ENCODE measurements around the gene MRPS30.
"Not testable (repeated sequence)": the region's sequence is repeated elsewhere in the genome, so short reads cannot be mapped to it uniquely, and the experiment has no call there.

The MRPS30 gene

DNA sequence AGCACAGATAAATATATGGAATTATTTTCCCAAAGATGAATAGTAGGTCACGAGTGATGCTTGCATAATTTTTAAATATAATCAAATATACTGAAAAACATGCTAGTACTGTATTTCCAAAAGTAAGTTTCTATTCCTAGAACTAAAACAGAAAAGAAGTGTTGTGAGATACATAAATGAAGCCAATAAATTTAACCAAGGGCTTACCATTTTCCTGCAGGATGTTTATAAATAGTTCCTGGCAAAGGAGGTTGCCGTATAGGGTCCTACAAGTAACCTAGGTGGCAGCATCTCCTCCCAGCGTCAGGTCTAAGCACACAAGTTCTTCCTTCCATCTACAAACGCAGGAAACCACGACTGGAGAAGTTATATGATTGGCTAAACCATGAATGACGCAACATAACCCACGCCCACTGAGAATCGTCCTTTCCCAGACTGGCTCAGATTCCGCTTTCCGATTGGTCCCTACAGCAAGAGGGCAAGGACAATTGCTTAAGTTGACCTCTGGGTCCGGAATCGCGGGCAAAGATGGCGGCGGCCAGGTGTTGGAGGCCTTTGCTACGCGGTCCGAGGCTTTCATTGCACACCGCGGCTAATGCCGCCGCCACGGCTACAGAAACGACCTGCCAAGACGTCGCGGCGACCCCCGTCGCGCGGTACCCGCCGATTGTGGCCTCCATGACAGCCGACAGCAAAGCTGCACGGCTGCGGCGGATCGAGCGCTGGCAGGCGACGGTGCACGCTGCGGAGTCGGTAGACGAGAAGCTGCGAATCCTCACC is at the start of gene MRPS30:
TSS of gene MRPS30 (plus strand) at position 513 of the 780 bp plus-strand sequence. CDS start at position 529, 16 bp downstream.
- peak within 1 kb of the TSS; percentile 98 for H3K4me3 ChIP-seq (ENCODE audit: low read depth, low read length)
- peak; percentile 96 for DNase-seq (ENCODE audit: low read depth)

DNA sequence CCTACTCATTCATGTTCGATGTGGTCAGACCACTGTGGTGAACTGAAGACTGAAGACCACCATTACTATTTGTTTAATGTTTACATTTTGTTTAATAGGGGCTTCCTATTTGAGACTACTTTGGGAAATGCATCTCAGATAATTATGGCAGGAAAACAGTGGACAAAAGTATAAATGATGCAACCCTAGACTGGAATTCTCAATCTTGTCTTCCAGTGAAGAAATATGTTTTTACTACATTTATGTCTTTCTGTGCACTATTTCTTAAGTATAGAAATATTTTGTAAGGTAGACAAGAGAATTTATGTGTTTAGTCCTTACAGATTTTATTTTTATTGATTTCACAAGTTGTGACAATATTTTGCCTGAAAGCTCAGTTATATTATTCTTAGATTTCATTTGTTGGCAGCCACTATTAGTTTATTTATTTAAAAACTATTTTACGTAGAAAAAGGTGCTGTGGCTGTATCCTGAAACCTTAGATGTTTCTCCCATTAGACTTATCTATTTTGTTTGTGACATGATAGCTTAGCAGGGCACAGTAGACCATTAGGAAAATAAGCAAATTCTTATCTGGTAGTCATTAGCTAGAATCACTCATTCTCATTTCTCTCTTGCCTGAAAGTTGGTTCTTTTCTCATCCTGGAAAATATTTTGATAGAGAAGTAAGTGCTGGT is 39.4 kb upstream of the MRPS30 start:
- DNase-seq (ENCODE audit: low read depth), result no peak
- H3K4me3 ChIP-seq (ENCODE audit: low read depth, low read length), result no peak overlapping the region

DNA sequence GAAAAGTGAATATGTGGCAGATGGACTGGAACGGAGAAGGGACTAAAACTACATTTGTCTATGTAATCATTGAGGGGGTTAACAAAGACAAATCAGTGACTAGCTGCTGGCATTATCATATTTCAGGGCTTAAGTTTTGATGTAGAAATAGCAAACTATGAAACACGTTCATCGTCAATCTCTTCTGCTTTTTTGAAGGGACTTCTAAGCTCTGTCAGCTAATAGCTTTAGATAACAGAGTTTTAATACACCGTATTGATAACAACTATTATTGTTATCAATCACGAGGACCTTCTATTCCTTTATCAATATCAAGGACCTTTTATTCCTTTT is 38.9 kb upstream of the MRPS30 start:
- no peak for DNase-seq (ENCODE audit: low read depth)
- no peak overlapping the region for H3K4me3 ChIP-seq (ENCODE audit: low read depth, low read length)

DNA sequence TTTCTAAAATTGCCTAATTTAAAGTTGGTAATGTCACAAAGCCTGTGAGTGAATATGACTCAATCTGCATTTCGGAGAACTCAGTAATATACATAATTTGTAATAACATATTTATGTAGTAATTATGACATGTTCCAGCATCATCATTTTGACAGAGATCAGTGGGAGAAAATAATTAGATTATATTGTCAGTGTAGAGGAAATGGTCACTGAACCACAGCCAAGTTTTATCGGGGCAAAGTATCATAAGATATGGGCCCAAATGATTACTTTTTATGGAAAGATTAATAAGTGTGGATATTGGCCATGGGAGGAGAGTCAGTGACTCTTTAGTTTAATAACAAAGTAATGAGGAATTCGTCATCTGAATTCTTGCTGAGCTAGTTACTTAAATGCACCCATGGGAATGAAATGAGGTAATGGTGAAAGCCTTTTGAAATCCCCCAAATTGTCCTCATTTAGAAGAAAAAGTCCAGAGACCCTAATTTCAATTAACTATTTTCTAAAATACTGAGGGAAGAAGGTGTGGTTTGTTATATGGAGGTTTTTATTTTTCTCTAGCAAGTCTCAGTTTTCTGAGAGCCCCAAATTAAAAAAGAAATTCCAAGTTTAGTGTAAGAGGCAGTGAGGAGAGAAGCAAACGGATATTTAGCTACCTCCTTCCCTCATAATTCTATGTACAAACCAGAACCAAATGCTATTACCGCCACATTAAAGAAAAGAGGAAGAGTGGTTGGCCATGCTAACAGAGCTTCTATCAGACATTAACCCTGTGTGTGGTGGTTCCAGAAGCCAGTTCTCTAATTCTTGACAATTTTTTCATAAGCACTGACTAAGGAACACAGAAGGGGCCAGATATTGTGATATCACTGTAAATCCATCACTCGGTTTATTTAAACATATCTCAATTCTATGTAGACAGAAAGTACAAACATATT is 37.7 kb upstream of the MRPS30 start:
- H3K4me3 ChIP-seq (ENCODE audit: low read depth, low read length), result no peak overlapping the region
- DNase-seq (ENCODE audit: low read depth), result no peak

DNA sequence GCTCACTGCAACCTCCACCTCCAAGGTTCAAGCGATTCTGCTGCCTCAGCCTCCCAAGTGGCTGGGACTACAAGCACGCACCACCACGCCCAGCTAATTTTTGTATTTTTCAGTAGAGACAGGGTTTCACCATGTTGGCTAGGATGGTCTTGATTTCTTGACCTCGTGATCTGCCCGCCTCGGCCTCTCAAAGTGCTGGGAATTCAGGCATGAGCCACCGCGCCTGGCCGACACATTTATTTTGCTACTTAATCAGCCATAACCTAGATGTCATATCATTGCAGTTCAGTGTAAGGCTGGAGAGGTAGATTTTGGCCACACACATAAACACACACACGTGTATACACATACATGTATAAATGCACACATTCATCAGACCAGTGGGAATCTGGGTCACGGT is 36.4 kb upstream of the MRPS30 start:
- not testable (repeated sequence) for H3K4me3 ChIP-seq (ENCODE audit: low read depth, low read length); DNase-seq (ENCODE audit: low read depth)

DNA sequence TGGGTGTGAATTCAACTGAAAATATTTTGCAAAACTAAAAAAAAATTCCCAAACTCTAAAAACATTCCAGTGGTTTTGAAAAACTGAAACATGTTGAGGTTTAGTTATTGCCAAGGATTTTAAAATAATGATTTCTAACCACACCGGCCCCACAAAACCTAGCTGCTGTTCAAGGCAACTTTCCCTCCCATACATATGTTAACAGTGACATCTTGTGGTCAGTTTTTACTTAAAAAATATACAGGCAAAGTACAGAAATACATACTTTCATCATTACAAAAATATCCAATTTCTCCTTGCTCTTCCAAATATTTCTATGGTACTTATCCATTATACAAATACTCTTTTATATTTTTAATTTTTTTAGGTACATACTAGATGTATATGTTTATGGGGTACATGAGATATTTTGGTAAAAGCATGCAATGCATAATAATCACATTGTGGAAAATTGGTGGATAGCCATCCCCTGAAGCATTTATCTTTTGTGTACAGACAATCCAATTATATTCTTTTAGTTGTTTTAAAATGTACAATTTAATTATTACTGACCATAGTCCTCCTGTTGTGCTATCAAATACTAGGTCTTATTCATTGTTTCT is 34.4 kb upstream of the MRPS30 start:
- no peak overlapping the region for H3K4me3 ChIP-seq (ENCODE audit: low read depth, low read length)
- DNase-seq (ENCODE audit: low read depth), result peak; percentile 10

DNA sequence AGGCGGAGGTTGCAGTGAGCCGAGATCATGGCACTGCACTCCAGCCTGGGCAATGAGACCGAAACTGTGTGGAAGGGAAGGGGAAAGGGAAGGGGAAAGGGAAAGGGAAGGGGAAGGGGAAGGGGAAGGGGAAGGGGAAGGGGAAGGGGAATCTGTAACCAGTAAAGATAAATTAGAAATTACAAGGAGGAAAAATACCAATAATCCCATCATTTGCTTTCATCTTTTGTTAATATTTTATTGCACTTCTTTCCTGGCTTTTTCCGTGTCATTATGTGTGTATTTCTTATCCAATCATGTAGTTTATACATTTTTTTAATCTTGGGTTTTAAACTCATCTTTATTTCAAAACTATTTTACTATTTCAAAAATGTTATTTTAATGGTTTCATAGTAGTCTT is 29.6 kb upstream of the MRPS30 start:
- no peak overlapping the region for H3K4me3 ChIP-seq (ENCODE audit: low read depth, low read length)
- DNase-seq (ENCODE audit: low read depth), result no peak

DNA sequence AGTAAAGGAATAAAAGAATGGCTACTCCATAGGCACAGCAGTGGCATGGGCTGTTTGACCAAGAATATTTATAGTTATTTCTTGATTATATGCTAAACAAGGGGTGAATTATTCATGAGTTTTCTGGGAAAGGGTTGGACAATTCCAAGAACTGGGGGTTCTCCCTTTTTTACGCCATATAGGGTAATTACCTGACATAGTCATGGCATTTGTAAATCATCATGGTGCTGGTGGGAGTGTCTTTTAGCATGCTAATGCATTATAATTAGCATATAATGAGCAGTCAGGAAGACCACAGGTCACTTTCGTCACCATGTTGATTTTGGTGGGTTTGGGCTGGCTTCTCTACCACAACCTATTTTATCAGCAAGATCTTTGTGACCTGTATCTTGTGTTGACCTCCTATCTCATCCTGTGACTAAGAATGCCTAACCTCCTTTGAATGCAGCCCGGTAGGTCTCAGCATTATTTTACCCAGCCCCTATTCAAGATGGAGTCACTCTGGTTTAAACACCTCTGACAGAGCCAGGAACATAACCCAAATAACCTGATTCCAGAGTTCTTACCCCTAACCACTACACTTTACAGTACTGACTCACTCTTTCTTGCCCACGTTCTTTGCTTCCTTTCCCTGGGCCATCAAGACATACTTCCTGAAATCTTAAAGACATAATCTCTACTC is 25.0 kb upstream of the MRPS30 start:
- H3K4me3 ChIP-seq (ENCODE audit: low read depth, low read length), result no peak overlapping the region
- no peak for DNase-seq (ENCODE audit: low read depth)

DNA sequence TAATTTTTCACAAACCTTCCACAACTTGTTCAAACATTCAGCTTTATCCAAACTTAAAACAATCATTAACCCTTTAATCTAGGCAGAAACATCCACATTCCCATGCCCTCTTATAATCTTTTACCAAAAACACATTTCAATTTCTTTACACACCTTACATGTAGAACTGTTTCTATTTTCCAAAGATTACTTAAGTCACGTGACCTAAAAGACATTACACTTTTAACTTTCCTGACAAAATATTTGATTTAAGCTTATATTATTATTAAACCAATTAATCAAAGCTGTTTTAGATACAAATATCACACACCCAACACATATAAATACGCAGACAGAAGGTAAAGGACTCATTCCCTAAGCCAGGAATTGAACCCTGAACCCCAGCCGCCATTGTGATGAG is 21.0 kb upstream of the MRPS30 start:
- H3K4me3 ChIP-seq (ENCODE audit: low read depth, low read length), result no peak overlapping the region
- no peak for DNase-seq (ENCODE audit: low read depth)

DNA sequence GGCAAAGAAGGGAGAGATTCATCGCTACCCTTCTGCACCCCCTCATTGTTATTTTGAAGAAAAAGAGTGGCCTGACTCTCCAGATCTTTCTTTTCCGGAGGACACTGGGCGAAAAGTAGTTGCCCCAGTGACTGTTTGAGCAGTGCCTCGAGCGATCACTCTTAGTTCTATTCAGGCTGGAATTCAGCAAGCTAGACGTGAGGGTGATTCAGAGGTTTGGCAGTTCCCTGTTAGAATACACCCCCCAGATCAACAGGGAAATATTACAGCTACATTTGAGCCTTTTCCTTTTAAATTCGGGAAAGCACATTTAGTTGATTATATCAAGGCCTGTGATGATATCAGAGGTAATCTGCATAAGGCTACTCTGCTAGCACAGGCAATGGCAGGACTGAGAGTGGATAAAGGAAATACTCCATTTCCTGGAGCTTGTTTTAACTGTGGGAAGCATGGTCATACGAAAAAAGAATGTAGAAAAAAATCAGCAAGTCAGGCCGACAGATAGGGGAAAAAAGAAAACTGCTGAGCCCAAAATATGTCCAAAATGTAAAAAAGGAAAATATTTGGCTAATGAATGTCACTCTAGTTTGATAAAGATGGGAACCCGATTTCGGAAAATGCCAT is 19.3 kb upstream of the MRPS30 start:
- DNase-seq (ENCODE audit: low read depth); H3K4me3 ChIP-seq (ENCODE audit: low read depth, low read length): not testable (repeated sequence)

DNA sequence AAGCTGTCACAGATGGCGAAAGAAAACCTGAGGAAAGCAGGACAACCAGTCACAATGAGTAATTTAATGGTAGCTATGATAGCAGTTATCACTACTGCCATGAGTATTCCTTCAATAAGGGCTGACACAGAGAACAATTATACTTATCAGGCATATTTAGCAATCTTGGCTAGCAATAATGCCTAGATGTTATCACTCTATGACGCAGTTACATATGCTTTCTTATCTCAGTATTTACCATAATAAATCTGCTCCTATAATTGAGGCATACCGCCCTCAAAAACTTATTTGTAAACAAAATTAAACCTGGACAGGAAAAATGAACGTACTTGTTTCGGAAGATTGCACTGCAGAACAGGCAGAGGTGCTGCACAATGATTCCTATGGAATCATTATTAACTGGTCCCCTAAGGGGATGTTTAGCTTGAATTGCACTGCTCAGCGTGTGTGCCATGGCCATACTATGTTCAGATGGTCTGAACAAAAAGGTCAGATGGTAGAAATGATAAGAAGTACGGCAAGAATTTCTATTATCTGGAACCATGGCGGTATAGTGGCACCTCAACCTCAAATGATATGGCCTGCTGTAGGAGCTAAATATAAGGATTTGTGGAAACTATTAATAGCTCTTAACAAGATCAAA is 16.6 kb upstream of the MRPS30 start:
- DNase-seq (ENCODE audit: low read depth); H3K4me3 ChIP-seq (ENCODE audit: low read depth, low read length): not testable (repeated sequence)

DNA sequence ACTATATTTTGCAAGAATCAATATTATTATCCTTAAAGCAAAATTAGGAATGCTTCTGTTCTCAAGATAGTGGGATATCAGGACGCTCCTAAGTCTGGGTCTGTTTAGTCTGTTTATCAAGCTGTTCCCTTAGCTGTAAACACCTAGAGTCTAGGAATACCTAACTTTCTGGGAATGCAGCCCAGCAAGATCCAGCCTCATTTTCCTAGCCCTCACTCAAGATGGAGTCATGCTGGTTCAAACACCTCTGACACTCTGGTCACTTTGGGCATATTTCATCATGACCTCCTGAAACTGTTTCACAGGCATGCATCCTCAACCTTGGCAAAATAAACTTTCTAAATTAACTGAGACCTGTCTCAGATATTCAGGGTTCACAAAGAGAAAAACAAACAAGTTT is 14.4 kb upstream of the MRPS30 start:
- DNase-seq (ENCODE audit: low read depth), result no peak
- H3K4me3 ChIP-seq (ENCODE audit: low read depth, low read length), result no peak overlapping the region

DNA sequence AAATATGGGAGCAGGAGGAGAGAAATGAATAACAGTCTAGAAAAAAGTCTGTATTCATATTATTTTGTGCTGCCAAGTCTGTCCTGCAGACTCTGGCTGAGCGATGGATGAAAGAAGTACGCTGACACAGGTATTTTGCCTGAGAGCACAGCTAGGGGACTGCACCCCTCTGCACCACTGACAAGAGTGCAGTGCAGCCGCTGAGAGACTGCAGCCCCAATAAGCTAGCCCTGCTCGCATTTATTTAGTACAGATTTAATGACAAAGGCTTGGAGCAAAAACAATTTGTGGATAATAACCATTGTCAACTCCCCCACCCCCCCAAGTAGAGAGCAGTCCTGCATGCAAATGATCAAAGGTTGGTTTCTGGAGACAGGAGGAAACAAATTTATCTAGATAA is 13.3 kb upstream of the MRPS30 start:
- no peak overlapping the region for H3K4me3 ChIP-seq (ENCODE audit: low read depth, low read length)
- DNase-seq (ENCODE audit: low read depth), result no peak

DNA sequence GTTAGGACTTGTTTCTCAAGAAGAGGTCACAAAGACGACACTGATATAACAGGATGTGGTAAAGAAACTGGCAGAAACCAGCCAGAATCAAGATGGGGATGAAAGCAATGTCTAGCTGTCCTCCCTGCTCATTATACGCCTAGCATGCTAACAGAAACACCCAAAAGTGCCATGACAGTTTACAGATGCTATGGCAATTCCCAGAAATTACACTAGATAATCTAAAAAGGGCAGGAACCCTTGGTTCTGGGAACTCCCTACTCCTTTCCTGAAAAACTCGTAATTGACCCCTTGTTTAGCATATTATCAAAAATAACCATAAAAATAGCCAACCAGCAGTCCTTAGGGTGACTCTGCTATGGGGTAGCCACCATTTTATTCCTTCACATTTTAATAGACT is 10.9 kb upstream of the MRPS30 start:
- no peak for DNase-seq (ENCODE audit: low read depth)
- no peak overlapping the region for H3K4me3 ChIP-seq (ENCODE audit: low read depth, low read length)

DNA sequence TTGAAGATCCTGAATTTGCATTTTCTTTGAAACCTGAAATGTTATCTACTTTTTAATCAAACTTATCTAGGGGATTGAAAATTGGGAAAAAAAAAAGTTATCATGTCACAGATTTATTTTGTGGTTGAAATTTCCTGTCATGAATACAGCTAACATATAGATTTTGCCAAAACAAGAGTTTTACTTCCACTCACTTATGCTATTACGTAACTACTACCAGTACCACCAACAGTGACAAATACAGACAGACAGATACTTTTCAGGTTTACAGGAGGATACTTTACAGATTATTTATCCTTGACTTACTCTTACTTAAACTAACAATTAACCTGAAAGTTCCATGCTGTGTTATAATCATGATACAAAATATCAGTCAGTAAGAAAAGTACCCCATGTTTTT is 6.8 kb upstream of the MRPS30 start:
- H3K4me3 ChIP-seq (ENCODE audit: low read depth, low read length), result no peak overlapping the region
- DNase-seq (ENCODE audit: low read depth), result no peak

DNA sequence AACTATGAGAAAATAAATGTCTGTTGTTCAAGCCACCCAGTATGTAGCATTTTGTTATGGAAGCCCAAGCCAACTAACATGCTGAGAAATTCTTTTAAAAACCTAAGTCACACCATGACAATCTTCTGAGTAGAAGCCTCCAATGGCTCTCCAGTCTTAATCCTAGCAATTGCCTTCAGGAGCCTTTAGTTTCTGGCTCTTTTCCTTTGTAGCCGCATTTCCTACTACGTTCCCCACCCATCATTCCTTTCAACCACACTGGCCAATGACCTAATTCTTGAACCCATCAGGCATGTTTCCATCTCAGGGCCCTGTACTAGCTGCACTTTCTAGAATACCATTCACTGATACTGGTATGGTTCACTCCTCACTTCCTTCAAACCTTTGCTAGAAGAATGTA is 2.1 kb upstream of the MRPS30 start:
- DNase-seq (ENCODE audit: low read depth), result no peak
- no peak overlapping the region for H3K4me3 ChIP-seq (ENCODE audit: low read depth, low read length)

DNA sequence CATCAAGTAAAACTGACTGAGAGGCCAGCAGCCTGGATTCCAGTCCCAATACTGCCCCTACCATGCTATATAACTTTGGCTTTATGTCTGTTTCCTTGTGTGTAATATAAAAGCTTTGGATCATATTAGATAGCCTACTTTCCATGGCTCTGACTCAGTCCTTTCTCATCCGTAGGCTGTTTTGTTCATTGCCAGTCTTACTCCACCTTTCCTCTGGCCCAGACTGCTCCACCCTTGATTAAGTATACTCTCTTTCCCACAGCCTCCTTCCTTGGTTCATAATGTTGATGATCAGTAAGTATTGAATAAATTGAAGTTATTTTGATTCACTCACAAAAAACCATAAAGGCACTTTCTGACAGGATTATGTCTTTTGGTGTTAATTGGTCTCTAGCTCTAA is 1.5 kb upstream of the MRPS30 start:
- H3K4me3 ChIP-seq (ENCODE audit: low read depth, low read length), result no peak overlapping the region
- DNase-seq (ENCODE audit: low read depth), result no peak

DNA sequence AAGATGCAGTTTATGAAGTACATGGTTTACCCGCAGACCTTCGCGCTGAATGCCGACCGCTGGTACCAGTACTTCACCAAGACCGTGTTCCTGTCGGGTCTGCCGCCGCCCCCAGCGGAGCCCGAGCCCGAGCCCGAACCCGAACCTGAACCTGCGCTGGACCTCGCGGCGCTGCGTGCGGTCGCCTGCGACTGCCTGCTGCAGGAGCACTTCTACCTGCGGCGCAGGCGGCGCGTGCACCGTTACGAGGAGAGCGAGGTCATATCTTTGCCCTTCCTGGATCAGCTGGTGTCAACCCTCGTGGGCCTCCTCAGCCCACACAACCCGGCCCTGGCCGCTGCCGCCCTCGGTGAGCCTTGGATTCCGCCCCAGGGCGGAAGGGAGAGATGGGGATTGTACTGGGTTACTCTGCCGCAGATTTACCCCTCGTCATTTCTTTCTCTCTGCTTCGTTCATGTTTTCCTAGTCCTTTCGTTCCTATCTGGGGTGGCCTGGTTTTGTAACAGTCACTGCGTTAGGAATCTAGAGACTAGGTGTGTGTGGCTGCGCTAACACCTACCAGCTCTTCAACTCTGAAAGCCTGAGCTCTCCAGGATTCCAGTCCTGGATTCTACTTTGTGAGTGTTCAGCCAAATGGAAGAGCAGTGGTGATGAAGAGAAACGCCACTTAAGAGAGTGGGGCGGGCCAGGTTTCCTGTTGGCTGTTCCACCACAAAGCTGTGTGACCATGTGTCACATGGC is 638 bp downstream of the MRPS30 start:
- DNase-seq (ENCODE audit: low read depth), result peak; percentile 16

More for the DNA sequence above, 638 bp downstream of the MRPS30 start:
- peak overlapping the region; percentile 98 for H3K4me3 ChIP-seq (ENCODE audit: low read depth, low read length)

Data from skeletal muscle cell (primary cell).